ENCODE data around the gene GPATCH8. TPM values are rescaled to one million over a fixed set of nuclear protein-coding genes. Genes with fewer than 3 reads are reported as not detected.
"Not testable (repeated sequence)": the region's sequence is repeated elsewhere in the genome, so short reads cannot be mapped to it uniquely, and the experiment has no call there.

The GPATCH8 gene
- total and polyA plus RNA-seq, 10 of the 15 experiments (the other 5 are each of a cell fraction or from before 2014, with no cell fraction given): 11.7 to 45.1 (median 21.3) TPM

- no peak for TF ChIP-seq FOXK2 (IDR thresholded peaks at IDR 0.05)
These were observed 14.8 kb upstream of the GPATCH8 start (continued) for GRCh38 chr17:44518032-44518431.

GRCh38 chr17:44511241-44512134 lies 8.3 kb upstream of the GPATCH8 start:
- BruUV-seq (replicated peaks); H3K79me2 ChIP-seq (ENCODE audit: control insufficient read depth, insufficient read depth, low read length); intact Hi-C loops (cut with micrococcal nuclease; ENCODE audit: unreplicated experiment); SMC1A ChIA-PET (ENCODE audit: uncharacterized antibody, unreplicated experiment); H4K20me1 ChIP-seq (ENCODE audit: control insufficient read depth, insufficient read depth); DNase-seq (ENCODE audit: low read depth, low spot score); H3K9me3 ChIP-seq (replicated peaks; ENCODE audit: control insufficient read depth, insufficient read depth, low read length); FAIRE-seq; H3K4me3 ChIP-seq; H3K4me1 ChIP-seq (ENCODE audit: control insufficient read depth, insufficient read depth, low read length); H3K9ac ChIP-seq (ENCODE audit: control insufficient read depth, insufficient read depth, low read length); H3K27ac ChIP-seq (ENCODE audit: control insufficient read depth, insufficient read depth); H3K27me3 ChIP-seq (replicated peaks in 1 of 2; ENCODE audit: control insufficient read depth in 2 of 2, insufficient read depth in 2 of 2, low read length in 1 of 2); H3K4me2 ChIP-seq (ENCODE audit: control insufficient read depth, insufficient read depth); H3K36me3 ChIP-seq (ENCODE audit: control insufficient read depth in 2 of 2, insufficient read depth in 2 of 2, low read length in 1 of 2): not testable (repeated sequence)
- in situ Hi-C loops (cut with MboI): loop anchor here (25.0 kb wide), 1 partner anchor 299 kb away; the partner anchor contains the start of gene UBTF
- ChIA-PET CTCF (interaction anchor here (0.8 to 1.2 kb wide), 2 partner anchors 8 to 115 kb away, joined by 3 read pairs; partner anchors contain the start of gene GPATCH8), RAD21 (ENCODE audit: unreplicated experiment) (interaction anchor here (1.0 kb wide), 1 partner anchor 12 kb away, joined by 4 read pairs; no protein-coding TSS in a partner anchor), POLR2A (interaction anchor here (0.6 to 0.7 kb wide), 4 partner anchors 7 to 207 kb away, joined by 3 to 6 read pairs (median 4); no protein-coding TSS in a partner anchor)
- TF ChIP-seq PKNOX1 (IDR thresholded peaks at IDR 0.05): peak; percentile 89
- 0 out of 2 replicates have a peak, but pooled peaks have one; percentile 6 for TF ChIP-seq RAD21 (IDR thresholded peaks at IDR 0.05; ENCODE audit: insufficient read depth, low read depth, low read length)
- 0 out of 6 replicates have a peak, but pooled peaks of 1 of the 3 experiments have one; percentile 0 for TF ChIP-seq CTCF (IDR thresholded peaks at IDR 0.05 in 2 of 3, conservative IDR thresholded peaks at IDR 0.05 in 1 of 3; ENCODE audit: control insufficient read depth in 2 of 3, extremely low read depth in 1 of 3, insufficient read depth in 1 of 3, low read depth in 3 of 3, low read length in 3 of 3)
- peak; percentile 67; the same call in 2 of the 3 replicates for TF ChIP-seq POU2F2 (IDR thresholded peaks at IDR 0.05; ENCODE audit: borderline replicate concordance, low read depth, low read length)
- TF ChIP-seq MLLT1 (IDR thresholded peaks at IDR 0.05): peak; percentile 82; the same call in 1 of the 2 replicates
- peak; percentile 39 for TF ChIP-seq PBX3 (IDR thresholded peaks at IDR 0.05; ENCODE audit: insufficient replicate concordance, low read depth, low read length)
- 31% methylated on average over 14 of the region's 14 CpGs for WGBS (ENCODE audit: insufficient coverage, insufficient replicate concordance, low lambda C conversion rate, missing lambda C conversion rate)
- H2AFZ ChIP-seq (ENCODE audit: control insufficient read depth, low read depth, low read length): peak overlapping the region; percentile 9
- ATAC-seq: peak; percentile 62

Measured in GM12878 (cell line).